ENCODE results near the gene CHN1.
A peak's percentile ranks its signal among the peaks of the same experiment; 100 is the strongest.

CHN1 gene

GRCh38 chr2:175004980-175005732 lies at the start of gene CHN1:
TSS of gene CHN1 (minus strand) at chr2:175005381. CDS start at chr2:175004912, 469 bp downstream.
- DNase-seq (ENCODE audit: low read depth) = peak; percentile 5
- no peak for TF ChIP-seq CTCF (IDR thresholded peaks at IDR 0.05; ENCODE audit: control insufficient read depth, insufficient read depth, low read depth, low read length, missing control alignments)
- peak within 1 kb of the TSS; percentile 54 for H3K4me3 ChIP-seq (ENCODE audit: control insufficient read depth, low read depth, low read length)

- no peak for DNase-seq (ENCODE audit: low read depth)
- no peak overlapping the region for H3K4me3 ChIP-seq (ENCODE audit: control insufficient read depth, low read depth, low read length)
- no peak for TF ChIP-seq CTCF (IDR thresholded peaks at IDR 0.05; ENCODE audit: control insufficient read depth, insufficient read depth, low read depth, low read length, missing control alignments)
These were observed 49.2 kb upstream of the CHN1 start for GRCh38 chr2:175054340-175054739.

GRCh38 chr2:175049661-175050060 lies 44.5 kb upstream of the CHN1 start:
- no peak overlapping the region for H3K4me3 ChIP-seq (ENCODE audit: control insufficient read depth, low read depth, low read length)
- DNase-seq (ENCODE audit: low read depth) = no peak
- TF ChIP-seq CTCF (IDR thresholded peaks at IDR 0.05; ENCODE audit: control insufficient read depth, insufficient read depth, low read depth, low read length, missing control alignments) = no peak

- no peak for DNase-seq (ENCODE audit: low read depth)
- H3K4me3 ChIP-seq (ENCODE audit: control insufficient read depth, low read depth, low read length) = no peak overlapping the region
- no peak for TF ChIP-seq CTCF (IDR thresholded peaks at IDR 0.05; ENCODE audit: control insufficient read depth, insufficient read depth, low read depth, low read length, missing control alignments)
These were observed 43.1 kb upstream of the CHN1 start for GRCh38 chr2:175048275-175048674.

GRCh38 chr2:175039490-175039889 lies 34.3 kb upstream of the CHN1 start:
- no peak for DNase-seq (ENCODE audit: low read depth)
- no peak for TF ChIP-seq CTCF (IDR thresholded peaks at IDR 0.05; ENCODE audit: control insufficient read depth, insufficient read depth, low read depth, low read length, missing control alignments)
- H3K4me3 ChIP-seq (ENCODE audit: control insufficient read depth, low read depth, low read length) = no peak overlapping the region

GRCh38 chr2:175039031-175039430 lies 33.9 kb upstream of the CHN1 start:
- DNase-seq (ENCODE audit: low read depth) = no peak

More at GRCh38 chr2:175039031-175039430, 33.9 kb upstream of the CHN1 start:
- no peak for TF ChIP-seq CTCF (IDR thresholded peaks at IDR 0.05; ENCODE audit: control insufficient read depth, insufficient read depth, low read depth, low read length, missing control alignments)
- H3K4me3 ChIP-seq (ENCODE audit: control insufficient read depth, low read depth, low read length) = no peak overlapping the region

Data from AG09309 (cell line).